ENCODE measurements around the gene EPB41L3.

The EPB41L3 gene

DNA sequence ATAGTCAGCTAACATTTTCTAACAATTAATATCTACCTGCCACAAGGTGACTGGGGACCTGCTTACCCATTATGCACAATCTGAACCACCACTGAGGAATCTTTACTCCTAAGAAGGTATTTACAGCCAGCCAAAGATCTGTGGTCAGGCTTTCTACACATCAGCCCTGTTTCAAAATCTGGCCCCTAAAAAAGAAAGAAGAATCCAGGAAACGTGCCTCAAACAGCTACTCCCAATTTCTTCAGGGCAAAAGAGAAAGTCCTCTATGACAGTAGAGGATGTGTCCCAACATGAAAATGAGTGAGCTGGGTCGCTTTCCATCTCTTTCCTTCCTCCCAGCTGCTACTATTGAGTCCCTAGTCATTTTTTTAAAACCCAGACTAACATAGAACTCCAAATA, 79.5 kb downstream of the EPB41L3 start:
- Histone ChIP-seq H2BK15ac (ENCODE audit: low read depth, poor library complexity, severe bottlenecking) (no peak overlapping the region), H4K91ac (ENCODE audit: low read length) (no peak overlapping the region), H2AFZ (ENCODE audit: low read depth, low read length) (no peak overlapping the region), H2BK120ac (ENCODE audit: low read depth, low read length) (no peak overlapping the region), H3K79me1 (replicated peaks; ENCODE audit: low read length, poor library complexity, severe bottlenecking) (no peaks in the 10 kb centered on the region), H3K4me1 (ENCODE audit: control insufficient read depth, insufficient read depth, low read depth, low read length) (no peaks in the 10 kb centered on the region), H3K27ac (ENCODE audit: low read length, poor library complexity, severe bottlenecking) (no peak overlapping the region), H3K4me3 (ENCODE audit: insufficient read depth in 1 of 2, low read depth in 1 of 2, low read length in 2 of 2) (peak overlapping the region in 1 of 2 experiments; percentile 59), H3K36me3 (ENCODE audit: control insufficient read depth in 1 of 2, insufficient read depth in 2 of 2, low read depth in 1 of 2, low read length in 2 of 2) (peaks cover 0 to 2% of the 10 kb centered on the region in 2 experiments), H3K4ac (ENCODE audit: low read depth in 1 of 2, low read length in 2 of 2) (no peak overlapping the region), H3K18ac (ENCODE audit: low read depth in 1 of 2, low read length in 2 of 2) (no peak overlapping the region), H2AK5ac (ENCODE audit: low read length, severe bottlenecking) (no peak overlapping the region), H2BK5ac (ENCODE audit: low read depth, low read length, poor library complexity, severe bottlenecking) (no peak overlapping the region), H2BK12ac (ENCODE audit: low read length in 2 of 2) (no peak overlapping the region), H3K9ac (ENCODE audit: low read length) (peak overlapping the region; percentile 78), H3K27me3 (ENCODE audit: control insufficient read depth in 1 of 2, insufficient read depth in 1 of 2, low read length in 2 of 2) (no peaks in the 10 kb centered on the region), H3K23ac (ENCODE audit: low read length in 2 of 2) (no peak overlapping the region), H3K9me3 (ENCODE audit: control insufficient read depth, low read length) (no peaks in the 10 kb centered on the region), H3K4me2 (ENCODE audit: low read length, poor library complexity, severe bottlenecking) (no peak overlapping the region), H3K14ac (ENCODE audit: low read length in 2 of 2) (no peak overlapping the region), H4K8ac (ENCODE audit: low read length) (no peak overlapping the region)
- no peak for DNase-seq
- WGBS: 57% methylated on average over 1 of the region's 2 CpGs

DNA sequence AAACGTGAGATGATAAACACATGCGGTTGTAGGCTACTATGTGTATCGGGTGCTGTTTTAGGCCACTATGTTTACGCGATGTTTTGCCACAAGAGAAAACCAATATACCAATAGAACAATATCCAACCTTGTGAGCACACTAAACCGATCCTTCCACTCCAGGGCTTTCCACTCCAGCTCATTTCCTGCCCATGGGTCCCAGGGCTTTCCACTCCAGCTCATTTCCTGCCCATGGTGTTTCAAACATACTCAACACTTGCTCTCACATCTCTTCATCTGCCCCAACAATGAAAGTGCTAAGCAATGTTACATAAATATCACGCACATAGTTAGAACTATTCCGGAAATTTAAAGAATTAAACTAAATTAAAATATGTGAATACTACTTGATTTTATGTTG, 80.0 kb downstream of the EPB41L3 start:
- Histone ChIP-seq H2BK12ac (ENCODE audit: low read length in 2 of 2) (no peak overlapping the region), H3K36me3 (ENCODE audit: control insufficient read depth in 1 of 2, insufficient read depth in 2 of 2, low read depth in 1 of 2, low read length in 2 of 2) (no peaks in the 10 kb centered on the region), H3K79me1 (replicated peaks; ENCODE audit: low read length, poor library complexity, severe bottlenecking) (no peaks in the 10 kb centered on the region), H3K18ac (ENCODE audit: low read depth in 1 of 2, low read length in 2 of 2) (no peak overlapping the region), H2BK5ac (ENCODE audit: low read depth, low read length, poor library complexity, severe bottlenecking) (no peak overlapping the region), H3K4me3 (ENCODE audit: insufficient read depth in 1 of 2, low read depth in 1 of 2, low read length in 2 of 2) (peak overlapping the region in 1 of 2 experiments; percentile 59), H3K4me1 (ENCODE audit: control insufficient read depth, insufficient read depth, low read depth, low read length) (no peaks in the 10 kb centered on the region), H4K8ac (ENCODE audit: low read length) (no peak overlapping the region), H2AFZ (ENCODE audit: low read depth, low read length) (no peak overlapping the region), H3K23ac (ENCODE audit: low read length in 2 of 2) (no peak overlapping the region), H3K4me2 (ENCODE audit: low read length, poor library complexity, severe bottlenecking) (no peak overlapping the region), H2BK120ac (ENCODE audit: low read depth, low read length) (no peak overlapping the region), H2BK15ac (ENCODE audit: low read depth, poor library complexity, severe bottlenecking) (no peak overlapping the region), H3K14ac (ENCODE audit: low read length in 2 of 2) (no peak overlapping the region), H3K27ac (ENCODE audit: low read length, poor library complexity, severe bottlenecking) (no peak overlapping the region), H4K91ac (ENCODE audit: low read length) (no peak overlapping the region), H2AK5ac (ENCODE audit: low read length, severe bottlenecking) (no peak overlapping the region), H3K9me3 (ENCODE audit: control insufficient read depth, low read length) (no peaks in the 10 kb centered on the region), H3K4ac (ENCODE audit: low read depth in 1 of 2, low read length in 2 of 2) (no peak overlapping the region), H3K27me3 (ENCODE audit: control insufficient read depth in 1 of 2, insufficient read depth in 1 of 2, low read length in 2 of 2) (no peaks in the 10 kb centered on the region), H3K9ac (ENCODE audit: low read length) (peak overlapping the region; percentile 78)
- no peak for DNase-seq
- WGBS: 84% methylated on average over 6 of the region's 8 CpGs

DNA sequence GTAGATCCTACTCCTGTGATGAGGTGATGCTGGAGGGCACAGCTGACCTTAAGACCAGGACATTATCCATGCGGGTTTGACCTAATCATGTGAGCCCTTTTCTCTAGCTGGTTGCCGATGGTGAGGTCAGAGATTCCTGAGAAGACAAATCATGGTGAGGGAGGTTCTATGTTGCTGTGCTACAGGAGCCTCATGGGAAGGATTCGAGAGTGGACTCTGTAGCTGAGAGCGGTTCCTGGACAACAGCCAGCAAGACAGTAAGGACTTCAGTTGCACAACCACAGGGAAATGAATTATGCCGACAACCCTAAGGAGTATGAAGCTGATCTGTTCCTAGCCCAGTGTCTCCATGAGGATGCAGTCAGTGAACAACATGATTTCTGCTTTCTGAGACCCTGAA, 80.4 kb downstream of the EPB41L3 start:
- Histone ChIP-seq H4K8ac (ENCODE audit: low read length) (no peak overlapping the region), H3K4me2 (ENCODE audit: low read length, poor library complexity, severe bottlenecking) (no peak overlapping the region), H2AK5ac (ENCODE audit: low read length, severe bottlenecking) (no peak overlapping the region), H3K9me3 (ENCODE audit: control insufficient read depth, low read length) (no peaks in the 10 kb centered on the region), H3K18ac (ENCODE audit: low read depth in 1 of 2, low read length in 2 of 2) (no peak overlapping the region), H4K91ac (ENCODE audit: low read length) (no peak overlapping the region), H2BK120ac (ENCODE audit: low read depth, low read length) (no peak overlapping the region), H3K9ac (ENCODE audit: low read length) (peak overlapping the region; percentile 78), H3K14ac (ENCODE audit: low read length in 2 of 2) (no peak overlapping the region), H3K36me3 (ENCODE audit: control insufficient read depth in 1 of 2, insufficient read depth in 2 of 2, low read depth in 1 of 2, low read length in 2 of 2) (no peaks in the 10 kb centered on the region), H2BK5ac (ENCODE audit: low read depth, low read length, poor library complexity, severe bottlenecking) (no peak overlapping the region), H2BK12ac (ENCODE audit: low read length in 2 of 2) (no peak overlapping the region), H3K4ac (ENCODE audit: low read depth in 1 of 2, low read length in 2 of 2) (no peak overlapping the region), H3K23ac (ENCODE audit: low read length in 2 of 2) (no peak overlapping the region), H3K4me1 (ENCODE audit: control insufficient read depth, insufficient read depth, low read depth, low read length) (no peaks in the 10 kb centered on the region), H2AFZ (ENCODE audit: low read depth, low read length) (no peak overlapping the region), H3K27me3 (ENCODE audit: control insufficient read depth in 1 of 2, insufficient read depth in 1 of 2, low read length in 2 of 2) (no peaks in the 10 kb centered on the region), H3K4me3 (ENCODE audit: insufficient read depth in 1 of 2, low read depth in 1 of 2, low read length in 2 of 2) (peak overlapping the region in 1 of 2 experiments; percentile 59), H3K79me1 (replicated peaks; ENCODE audit: low read length, poor library complexity, severe bottlenecking) (no peaks in the 10 kb centered on the region), H2BK15ac (ENCODE audit: low read depth, poor library complexity, severe bottlenecking) (no peak overlapping the region), H3K27ac (ENCODE audit: low read length, poor library complexity, severe bottlenecking) (no peak overlapping the region)
- DNase-seq: peak; percentile 47
- 61% methylated on average over 5 of the region's 5 CpGs for WGBS

DNA sequence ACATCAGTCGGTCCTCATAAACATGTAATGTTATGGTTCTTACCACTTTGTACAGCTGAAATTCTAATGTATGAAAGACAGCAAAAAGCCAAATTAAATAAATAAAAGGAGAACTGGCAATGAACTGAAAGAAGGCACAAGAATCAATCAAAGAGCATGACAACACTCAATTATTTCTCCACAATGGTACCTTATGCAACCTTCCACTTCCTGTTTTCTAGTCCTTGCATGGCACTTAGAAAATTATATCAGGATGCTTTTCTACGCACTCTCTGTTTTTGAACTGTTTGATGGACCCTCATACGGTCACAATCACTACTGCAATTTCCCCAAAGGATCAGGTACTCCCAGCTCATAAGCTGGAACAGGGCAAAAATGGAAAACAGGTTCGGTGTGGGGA, 81.6 kb downstream of the EPB41L3 start:
- Histone ChIP-seq H3K27ac (ENCODE audit: low read length, poor library complexity, severe bottlenecking) (no peak overlapping the region), H3K14ac (ENCODE audit: low read length in 2 of 2) (no peak overlapping the region), H3K79me1 (replicated peaks; ENCODE audit: low read length, poor library complexity, severe bottlenecking) (no peaks in the 10 kb centered on the region), H3K27me3 (ENCODE audit: control insufficient read depth in 1 of 2, insufficient read depth in 1 of 2, low read length in 2 of 2) (no peaks in the 10 kb centered on the region), H3K4me1 (ENCODE audit: control insufficient read depth, insufficient read depth, low read depth, low read length) (peaks cover 2% of the 10 kb centered on the region), H2AFZ (ENCODE audit: low read depth, low read length) (no peak overlapping the region), H4K8ac (ENCODE audit: low read length) (no peak overlapping the region), H3K23ac (ENCODE audit: low read length in 2 of 2) (no peak overlapping the region), H2BK5ac (ENCODE audit: low read depth, low read length, poor library complexity, severe bottlenecking) (no peak overlapping the region), H3K4me3 (ENCODE audit: insufficient read depth in 1 of 2, low read depth in 1 of 2, low read length in 2 of 2) (no peak overlapping the region), H4K91ac (ENCODE audit: low read length) (no peak overlapping the region), H2BK12ac (ENCODE audit: low read length in 2 of 2) (no peak overlapping the region), H2BK120ac (ENCODE audit: low read depth, low read length) (no peak overlapping the region), H3K9ac (ENCODE audit: low read length) (no peak overlapping the region), H3K36me3 (ENCODE audit: control insufficient read depth in 1 of 2, insufficient read depth in 2 of 2, low read depth in 1 of 2, low read length in 2 of 2) (no peaks in the 10 kb centered on the region), H3K4ac (ENCODE audit: low read depth in 1 of 2, low read length in 2 of 2) (no peak overlapping the region), H3K4me2 (ENCODE audit: low read length, poor library complexity, severe bottlenecking) (no peak overlapping the region), H2AK5ac (ENCODE audit: low read length, severe bottlenecking) (no peak overlapping the region), H3K9me3 (ENCODE audit: control insufficient read depth, low read length) (no peaks in the 10 kb centered on the region), H2BK15ac (ENCODE audit: low read depth, poor library complexity, severe bottlenecking) (no peak overlapping the region), H3K18ac (ENCODE audit: low read depth in 1 of 2, low read length in 2 of 2) (no peak overlapping the region)
- no peak for DNase-seq
- 83% methylated on average over 3 of the region's 4 CpGs for WGBS

All from mesenchymal stem cell (in vitro differentiated cells and primary cell).